ENCODE data around the gene SLC17A5. TPM values are rescaled to one million over a fixed set of nuclear protein-coding genes. Genes with fewer than 3 reads are reported as not detected.

SLC17A5 gene
- total RNA-seq, 2 donors from 2014 or later, result 17.9 to 32.3 TPM

GRCh38 chr6:73606428-73606827, 47.4 kb downstream of the SLC17A5 start:
- no peak overlapping the region for H3K4me3 ChIP-seq
- H3K4me1 ChIP-seq (replicated peaks), result no peaks in the 10 kb centered on the region
- no peaks in the 10 kb centered on the region for H3K9me3 ChIP-seq
- H3K27me3 ChIP-seq (replicated peaks; ENCODE audit: insufficient read depth), result no peaks in the 10 kb centered on the region
- no peak overlapping the region for H3K27ac ChIP-seq
- WGBS, result 66% methylated on average over 2 of the region's 2 CpGs
- no peak for TF ChIP-seq CTCF (IDR thresholded peaks at IDR 0.05)
- no peak for TF ChIP-seq POLR2AphosphoS5 (IDR thresholded peaks at IDR 0.05)
- intact Hi-C loops (cut with DNase I), result no loop called here
- H3K36me3 ChIP-seq, result peaks cover 0 to 5% of the 10 kb centered on the region in 2 donors
- DNase-seq (ENCODE audit: low spot score), result no peak

- Histone ChIP-seq H3K4me3 (no peak overlapping the region), H3K9me3 (no peaks in the 10 kb centered on the region), H3K27me3 (replicated peaks; ENCODE audit: insufficient read depth) (no peaks in the 10 kb centered on the region), H3K4me1 (replicated peaks) (no peaks in the 10 kb centered on the region), H3K36me3 (peaks cover 0 to 3% of the 10 kb centered on the region in 2 donors), H3K27ac (no peak overlapping the region)
- TF ChIP-seq POLR2A (IDR thresholded peaks at IDR 0.05), result no peak
- intact Hi-C loops (cut with DNase I), result no loop called here
- no peak for DNase-seq (ENCODE audit: low spot score)
- WGBS, result 94% methylated on average over 5 of the region's 5 CpGs
These were observed 49.3 kb downstream of the SLC17A5 start for GRCh38 chr6:73604461-73604860.

GRCh38 chr6:73604020-73604419, 49.8 kb downstream of the SLC17A5 start:
- TF ChIP-seq CTCF (IDR thresholded peaks at IDR 0.05) (no peak), POLR2A (IDR thresholded peaks at IDR 0.05) (no peak), POLR2AphosphoS5 (IDR thresholded peaks at IDR 0.05) (no peak)
- Histone ChIP-seq H3K4me1 (replicated peaks) (no peaks in the 10 kb centered on the region), H3K4me3 (no peak overlapping the region), H3K9me3 (no peaks in the 10 kb centered on the region), H3K27me3 (replicated peaks; ENCODE audit: insufficient read depth) (no peaks in the 10 kb centered on the region), H3K36me3 (no peaks in the 10 kb centered on the region), H3K27ac (no peak overlapping the region)
- DNase-seq (ENCODE audit: low spot score), result no peak
- intact Hi-C loops (cut with DNase I), result no loop called here
- 35% methylated on average over 1 of the region's 1 CpG for WGBS

- DNase-seq (ENCODE audit: low spot score), result no peak
- TF ChIP-seq CTCF (IDR thresholded peaks at IDR 0.05) (no peak), POLR2AphosphoS5 (IDR thresholded peaks at IDR 0.05) (no peak), POLR2A (IDR thresholded peaks at IDR 0.05) (no peak)
- Histone ChIP-seq H3K27me3 (replicated peaks; ENCODE audit: insufficient read depth) (no peaks in the 10 kb centered on the region), H3K36me3 (no peaks in the 10 kb centered on the region), H3K27ac (peak overlapping the region; percentile 89 to 90), H3K4me3 (no peak overlapping the region), H3K9me3 (no peaks in the 10 kb centered on the region), H3K4me1 (replicated peaks) (no peaks in the 10 kb centered on the region)
- intact Hi-C loops (cut with DNase I), result no loop called here
- 11% methylated on average over 6 of the region's 6 CpGs for WGBS
These were observed 67.3 kb downstream of the SLC17A5 start for GRCh38 chr6:73586416-73586974.

GRCh38 chr6:73585566-73586415, 68.0 kb downstream of the SLC17A5 start:
- Histone ChIP-seq H3K27ac (peak overlapping the region; percentile 89 to 90), H3K36me3 (no peaks in the 10 kb centered on the region), H3K27me3 (replicated peaks; ENCODE audit: insufficient read depth) (no peaks in the 10 kb centered on the region), H3K4me1 (replicated peaks) (no peaks in the 10 kb centered on the region), H3K9me3 (no peaks in the 10 kb centered on the region), H3K4me3 (peak overlapping the region in 1 of 2 donors; percentile 13)
- DNase-seq (ENCODE audit: low spot score), result peak; percentile 73
- TF ChIP-seq POLR2AphosphoS5 (IDR thresholded peaks at IDR 0.05), result peak; percentile 82
- peak; percentile 66 for TF ChIP-seq POLR2A (IDR thresholded peaks at IDR 0.05)
- no peak for TF ChIP-seq CTCF (IDR thresholded peaks at IDR 0.05)
- WGBS, result 3% methylated on average over 3 of the region's 3 CpGs
- intact Hi-C loops (cut with DNase I), result loop anchor here (1.0 kb wide), 1 partner anchor 64 kb away; the partner anchor contains the start of gene EEF1A1
